AG09319 (cell line): ENCODE data around the gene OR8J3.
"Not testable (repeated sequence)": the region's sequence is repeated elsewhere in the genome, so short reads cannot be mapped to it uniquely, and the experiment has no call there.

Experiments
- DNase-seq: peaks from one replicate; pipeline ENCODE4 v3.0.0-alpha.2; 2010; ENCODE audit warnings: low read depth; ENCODE audit errors: extremely low read depth
- CTCF ChIP-seq: IDR thresholded peaks from 2 replicates; pipeline ENCODE4 v1.5.1; 2011; ENCODE audit warnings: low read depth, mild to moderate bottlenecking, inconsistent platforms, low read length, moderate library complexity

OR8J3 gene

GRCh38 chr11:56152333-56152732 lies 12.3 kb upstream of the OR8J3 start:
- TF ChIP-seq CTCF: no peak
- DNase-seq: no peak

GRCh38 chr11:56151376-56151775 lies 11.4 kb upstream of the OR8J3 start:
- DNase-seq: no peak
- no peak for TF ChIP-seq CTCF

GRCh38 chr11:56143681-56144080 lies 3.7 kb upstream of the OR8J3 start:
- DNase-seq: not testable (repeated sequence)

GRCh38 chr11:56122073-56122472 lies 17.9 kb downstream of the OR8J3 start, which contains the start of gene OR8H3:
Gene OR8H3, plus strand, starts transcription at chr11:56122373. Its CDS starts 0 bp downstream, at chr11:56122373.
- TF ChIP-seq CTCF: no peak
- DNase-seq: no peak

GRCh38 chr11:56103210-56103737 lies 36.7 kb downstream of the OR8J3 start, which contains the start of gene OR8H2:
Gene OR8H2, plus strand, starts transcription at chr11:56103687. Its CDS starts 1,356 bp downstream, at chr11:56105043.
- DNase-seq: no peak
- TF ChIP-seq CTCF: no peak

- TF ChIP-seq CTCF: no peak
- no peak for DNase-seq
Measured at GRCh38 chr11:56093008-56093407, 47.0 kb downstream of the OR8J3 start, which contains the start of gene OR8I2. Gene OR8I2, plus strand, starts transcription at chr11:56093308. Its CDS starts 0 bp downstream, at chr11:56093308.

GRCh38 chr11:56089697-56090096 lies 50.3 kb downstream of the OR8J3 start:
- DNase-seq: no peak

More at GRCh38 chr11:56089697-56090096, 50.3 kb downstream of the OR8J3 start:
- no peak for TF ChIP-seq CTCF
